Stimulated activated naive B cell treated with anti-CD40 and anti-IgM and Interleukin-4, amounts not matched to agents 10 μg/mL and 1 μg/mL and 100 μg/mL, for 72 hours (primary cell): ENCODE results near the gene ZIC2.

Source experiments
- ATAC-seq, 2 donors: fragments of 150-1000 bp; cut with Tn5 transposase; replicated peaks; 2 replicates each; pipeline ENCODE4 v1.10.0; 2021; ENCODE audit warnings: moderate library complexity in 1 of 2
- DNase-seq: peaks from one replicate; pipeline ENCODE4 v3.0.0; 2021
- H3K27ac Mint-ChIP-seq: one replicate; pipeline ENCODE4 v1.8.0; 2022; ENCODE audit warnings: mild to moderate bottlenecking, mixed read lengths
- H3K27me3 Mint-ChIP-seq, 2 donors: one replicate each; pipeline ENCODE4 v1.8.0; 2022; ENCODE audit warnings: mixed read lengths in 2 of 2
- H3K36me3 Mint-ChIP-seq, 2 donors: one replicate each; pipeline ENCODE4 v1.8.0; 2022; ENCODE audit warnings: mixed read lengths in 2 of 2, mild to moderate bottlenecking in 1 of 2
- H3K4me1 Mint-ChIP-seq, 2 donors: one replicate each; pipeline ENCODE4 v1.8.0; 2022; ENCODE audit warnings: mixed read lengths in 2 of 2, mild to moderate bottlenecking in 1 of 2
- H3K4me3 Mint-ChIP-seq, 2 donors: one replicate each; pipeline ENCODE4 v1.8.0; 2022; ENCODE audit warnings: mild to moderate bottlenecking in 2 of 2, mixed read lengths in 2 of 2, moderate library complexity in 1 of 2
- H3K9me3 Mint-ChIP-seq, 2 donors: one replicate each; pipeline ENCODE4 v1.8.0; 2022; ENCODE audit warnings: mixed read lengths in 2 of 2, mild to moderate bottlenecking in 1 of 2

The ZIC2 gene

GRCh38 chr13:99991013-99991827, 9.6 kb downstream of the ZIC2 start:
- peaks cover 82 to 97% of the 10 kb centered on the region in 2 donors for H3K27me3 Mint-ChIP-seq
- peaks cover 4 to 5% of the 10 kb centered on the region in 2 donors for H3K9me3 Mint-ChIP-seq
- DNase-seq (no peak), ATAC-seq (no peak)
- H3K4me1 Mint-ChIP-seq: peaks cover 8 to 21% of the 10 kb centered on the region in 2 donors
- no peak overlapping the region for H3K27ac Mint-ChIP-seq
- H3K4me3 Mint-ChIP-seq: peak overlapping the region in 1 of 2 donors; percentile 66
- peaks cover 7% of the 10 kb centered on the region in 2 donors for H3K36me3 Mint-ChIP-seq

- peak overlapping the region in 1 of 2 donors; percentile 66 for H3K4me3 Mint-ChIP-seq
- H3K27ac Mint-ChIP-seq: no peak overlapping the region
These were observed 10.5 kb downstream of the ZIC2 start for GRCh38 chr13:99991828-99992775.

GRCh38 chr13:99992949-99993351, 11.4 kb downstream of the ZIC2 start:
- Mint-ChIP-seq H3K4me3 (no peak overlapping the region), H3K27ac (no peak overlapping the region)

More at GRCh38 chr13:99991828-99992775, 10.5 kb downstream of the ZIC2 start:
- peaks cover 3 to 5% of the 10 kb centered on the region in 2 donors for H3K9me3 Mint-ChIP-seq
- ATAC-seq: no peak
- DNase-seq: no peak
- H3K36me3 Mint-ChIP-seq: peaks cover 5 to 6% of the 10 kb centered on the region in 2 donors
- peaks cover 7 to 20% of the 10 kb centered on the region in 2 donors for H3K4me1 Mint-ChIP-seq
- H3K27me3 Mint-ChIP-seq: peaks cover 83 to 97% of the 10 kb centered on the region in 2 donors

GRCh38 chr13:99993660-99994637, 12.4 kb downstream of the ZIC2 start:
- no peak for DNase-seq
- Mint-ChIP-seq H3K36me3 (peaks cover 3 to 6% of the 10 kb centered on the region in 2 donors), H3K27ac (no peak overlapping the region), H3K27me3 (peaks cover 79 to 99% of the 10 kb centered on the region in 2 donors), H3K4me3 (no peak overlapping the region), H3K4me1 (peaks cover 6 to 18% of the 10 kb centered on the region in 2 donors), H3K9me3 (peaks cover 2 to 5% of the 10 kb centered on the region in 2 donors)
- ATAC-seq: no peak

More at GRCh38 chr13:99992949-99993351, 11.4 kb downstream of the ZIC2 start:
- H3K9me3 Mint-ChIP-seq: peaks cover 3 to 5% of the 10 kb centered on the region in 2 donors
- peaks cover 76 to 97% of the 10 kb centered on the region in 2 donors for H3K27me3 Mint-ChIP-seq
- DNase-seq (no peak), ATAC-seq (no peak)
- H3K36me3 Mint-ChIP-seq: peaks cover 5 to 6% of the 10 kb centered on the region in 2 donors
- peaks cover 7 to 20% of the 10 kb centered on the region in 2 donors for H3K4me1 Mint-ChIP-seq

GRCh38 chr13:99994638-99995020, 13.0 kb downstream of the ZIC2 start:
- Mint-ChIP-seq H3K4me1 (peaks cover 5 to 13% of the 10 kb centered on the region in 2 donors), H3K4me3 (no peak overlapping the region), H3K36me3 (peaks cover 2 to 6% of the 10 kb centered on the region in 2 donors), H3K9me3 (peaks cover 2 to 5% of the 10 kb centered on the region in 2 donors), H3K27ac (no peak overlapping the region), H3K27me3 (peaks cover 78 to 96% of the 10 kb centered on the region in 2 donors)
- ATAC-seq (no peak), DNase-seq (no peak)

- ATAC-seq: no peak
- H3K36me3 Mint-ChIP-seq: peaks cover 2 to 6% of the 10 kb centered on the region in 2 donors
- H3K9me3 Mint-ChIP-seq: peaks cover 2 to 5% of the 10 kb centered on the region in 2 donors
- peaks cover 5 to 13% of the 10 kb centered on the region in 2 donors for H3K4me1 Mint-ChIP-seq
- peaks cover 73 to 94% of the 10 kb centered on the region in 2 donors for H3K27me3 Mint-ChIP-seq
- DNase-seq: no peak
- H3K27ac Mint-ChIP-seq: no peak overlapping the region
- no peak overlapping the region for H3K4me3 Mint-ChIP-seq
These were observed 13.6 kb downstream of the ZIC2 start for GRCh38 chr13:99995104-99995588.

- DNase-seq: no peak
- no peak overlapping the region for H3K4me3 Mint-ChIP-seq
- H3K36me3 Mint-ChIP-seq: peaks cover 2 to 6% of the 10 kb centered on the region in 2 donors
- H3K27me3 Mint-ChIP-seq: peaks cover 68 to 94% of the 10 kb centered on the region in 2 donors
- H3K27ac Mint-ChIP-seq: peak overlapping the region; percentile 59
- H3K4me1 Mint-ChIP-seq: peaks cover 5 to 13% of the 10 kb centered on the region in 2 donors
- no peak for ATAC-seq
- peaks cover 2 to 5% of the 10 kb centered on the region in 2 donors for H3K9me3 Mint-ChIP-seq
These were observed 14.2 kb downstream of the ZIC2 start for GRCh38 chr13:99995589-99996380.

- no peak overlapping the region for H3K4me3 Mint-ChIP-seq
- H3K27me3 Mint-ChIP-seq: peaks cover 66 to 92% of the 10 kb centered on the region in 2 donors
- H3K4me1 Mint-ChIP-seq: peaks cover 5 to 11% of the 10 kb centered on the region in 2 donors
- H3K27ac Mint-ChIP-seq: no peak overlapping the region
- H3K36me3 Mint-ChIP-seq: peaks cover 2 to 6% of the 10 kb centered on the region in 2 donors
- ATAC-seq: no peak
- no peak for DNase-seq
- peaks cover 2 to 5% of the 10 kb centered on the region in 2 donors for H3K9me3 Mint-ChIP-seq
These were observed 14.9 kb downstream of the ZIC2 start for GRCh38 chr13:99996381-99996973.

- H3K9me3 Mint-ChIP-seq: peaks cover 0 to 5% of the 10 kb centered on the region in 2 donors
- DNase-seq (no peak), ATAC-seq (no peak)
- H3K36me3 Mint-ChIP-seq: peaks cover 0 to 3% of the 10 kb centered on the region in 2 donors
- no peak overlapping the region for H3K27ac Mint-ChIP-seq
- H3K27me3 Mint-ChIP-seq: peaks cover 61 to 87% of the 10 kb centered on the region in 2 donors
- H3K4me3 Mint-ChIP-seq: no peak overlapping the region
- H3K4me1 Mint-ChIP-seq: peaks cover 2 to 5% of the 10 kb centered on the region in 2 donors
These were observed 16.2 kb downstream of the ZIC2 start for GRCh38 chr13:99997702-99998214.

GRCh38 chr13:99998261-99998660, 16.7 kb downstream of the ZIC2 start:
- peaks cover 61 to 87% of the 10 kb centered on the region in 2 donors for H3K27me3 Mint-ChIP-seq
- no peak overlapping the region for H3K27ac Mint-ChIP-seq
- peaks cover 0 to 6% of the 10 kb centered on the region in 2 donors for H3K9me3 Mint-ChIP-seq
- ATAC-seq: no peak
- no peak for DNase-seq
- H3K4me1 Mint-ChIP-seq: peaks cover 2 to 5% of the 10 kb centered on the region in 2 donors
- H3K4me3 Mint-ChIP-seq: no peak overlapping the region
- peaks cover 0 to 3% of the 10 kb centered on the region in 2 donors for H3K36me3 Mint-ChIP-seq

GRCh38 chr13:100014621-100015020, 33.0 kb downstream of the ZIC2 start:
- no peak for DNase-seq
- H3K4me1 Mint-ChIP-seq: no peaks in the 10 kb centered on the region
- H3K27ac Mint-ChIP-seq: no peak overlapping the region
- ATAC-seq: no peak
- peaks cover 0 to 4% of the 10 kb centered on the region in 2 donors for H3K9me3 Mint-ChIP-seq
- no peak overlapping the region for H3K4me3 Mint-ChIP-seq
- H3K36me3 Mint-ChIP-seq: no peaks in the 10 kb centered on the region
- peaks cover 14 to 25% of the 10 kb centered on the region in 2 donors for H3K27me3 Mint-ChIP-seq

- Mint-ChIP-seq H3K4me3 (no peak overlapping the region), H3K27me3 (peaks cover 0 to 5% of the 10 kb centered on the region in 2 donors), H3K27ac (no peak overlapping the region), H3K9me3 (peaks cover 7 to 8% of the 10 kb centered on the region in 2 donors), H3K36me3 (no peaks in the 10 kb centered on the region), H3K4me1 (no peaks in the 10 kb centered on the region)
- DNase-seq (no peak), ATAC-seq (no peak)
These were observed 38.3 kb downstream of the ZIC2 start for GRCh38 chr13:100019780-100020356.
